ENCODE data around the gene CD300LD. TPM values are rescaled to one million over a fixed set of nuclear protein-coding genes. Genes with fewer than 3 reads are reported as not detected.
"Not testable (repeated sequence)": the region's sequence is repeated elsewhere in the genome, so short reads cannot be mapped to it uniquely, and the experiment has no call there.

CD300LD gene
- not detected in 2 replicates for total RNA-seq (2012; rRNA removed)

DNA sequence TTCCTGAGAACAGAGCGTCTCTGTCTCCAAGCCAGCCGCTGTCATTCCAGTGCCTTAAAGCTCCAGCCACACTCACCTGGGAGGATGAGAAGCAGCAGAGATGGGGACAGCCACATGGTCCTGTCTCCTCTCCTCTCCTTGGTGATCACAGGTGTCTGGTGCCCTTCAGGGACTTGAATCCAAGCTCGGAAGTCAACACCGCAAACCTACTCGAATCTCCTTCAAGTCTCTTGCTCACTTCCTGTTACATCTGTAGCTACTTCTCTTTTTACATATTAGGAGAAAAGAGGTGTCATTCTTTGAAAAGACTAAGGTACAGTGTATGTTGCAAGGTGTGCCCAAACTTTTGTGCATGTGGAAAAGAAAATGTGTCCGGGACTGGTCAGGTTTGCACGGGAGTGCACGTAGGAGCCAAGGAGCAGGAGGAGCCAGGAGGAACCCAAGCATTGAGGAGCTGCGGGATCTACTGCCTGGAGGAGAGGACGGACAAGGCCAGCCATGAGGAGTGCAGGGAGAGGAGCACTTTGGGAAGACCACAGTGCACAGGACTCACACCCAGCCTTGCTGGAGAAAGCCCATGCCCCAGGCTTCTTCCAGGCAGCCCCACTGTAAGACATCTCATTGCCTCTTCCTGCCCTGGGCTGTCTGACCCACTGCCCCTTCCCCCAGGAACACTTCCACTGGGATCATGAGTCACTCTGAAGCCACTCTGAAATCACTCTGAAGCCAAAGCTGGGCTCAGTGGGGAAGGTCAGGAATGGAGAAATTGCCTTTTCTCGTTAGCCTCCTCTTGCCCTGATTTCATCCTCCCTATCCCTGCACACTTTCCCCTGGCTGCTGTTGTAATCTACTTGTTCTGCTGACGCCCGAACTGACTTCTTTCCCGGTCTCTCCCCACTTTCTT, at the start of gene CD300LD:
CD300LD (minus strand) TSS at position 197 of the 904 bp plus-strand sequence; CDS start at position 116, 81 bp downstream.
- Histone ChIP-seq H3K4me2 (ENCODE audit: low read length) (no peak within 1 kb of the TSS), H3K36me3 (ENCODE audit: insufficient read depth, low read length) (no peaks in the 10 kb centered on the region)

DNA sequence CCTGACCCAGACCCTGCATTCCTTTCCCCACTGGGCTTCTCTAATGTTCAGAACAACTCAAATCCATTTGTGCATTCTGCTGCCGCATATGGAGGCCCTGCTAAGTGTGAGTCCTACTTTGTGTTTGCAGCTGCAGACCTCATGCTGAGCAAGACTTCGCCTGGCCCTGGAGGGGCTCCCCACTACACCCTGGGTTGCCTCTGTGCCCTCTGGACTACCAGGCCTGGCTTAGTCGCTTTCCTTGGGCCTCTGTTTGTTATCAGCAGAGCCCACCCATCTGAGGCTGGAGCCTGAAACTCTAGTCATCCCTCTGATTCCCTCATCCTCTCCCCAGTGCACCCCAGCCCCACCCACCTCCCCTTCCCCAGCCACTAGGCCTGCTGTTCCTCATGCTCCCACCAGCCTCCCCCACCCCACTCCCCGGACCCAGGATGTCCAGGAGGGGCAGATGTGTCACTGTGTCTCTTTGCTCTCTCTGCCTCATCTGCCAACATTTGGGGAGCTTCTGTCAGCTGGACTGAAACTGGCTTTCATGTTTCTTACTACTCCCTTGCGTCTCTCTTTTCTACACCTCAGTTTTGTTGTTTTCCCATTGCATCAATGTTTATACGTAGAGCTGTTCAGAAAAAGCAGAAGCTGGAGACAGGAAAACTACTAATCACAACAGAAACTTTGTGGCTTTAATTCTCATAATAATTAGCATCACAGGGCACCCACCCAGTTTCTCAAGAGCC, 49.3 kb upstream of the CD300LD start:
- H3K4me1 ChIP-seq (ENCODE audit: control insufficient read depth, insufficient read depth, low read length), result no peaks in the 10 kb centered on the region
- no peaks in the 10 kb centered on the region for H3K9me3 ChIP-seq (replicated peaks; ENCODE audit: low read length)
- no peak overlapping the region for H3K4me2 ChIP-seq (ENCODE audit: low read length)
- no peaks in the 10 kb centered on the region for H3K36me3 ChIP-seq (ENCODE audit: insufficient read depth, low read length)
- no peaks in the 10 kb centered on the region for H3K27me3 ChIP-seq (ENCODE audit: control insufficient read depth, insufficient read depth, low read length)
- H3K4me3 ChIP-seq (ENCODE audit: low read length), result no peak overlapping the region
- H3K9ac ChIP-seq (ENCODE audit: low read depth, low read length), result no peak overlapping the region

More for the DNA sequence above, at the start of gene CD300LD:
- no peaks in the 10 kb centered on the region for H3K27me3 ChIP-seq (ENCODE audit: control insufficient read depth, insufficient read depth, low read length)
- no peak within 1 kb of the TSS for H3K9ac ChIP-seq (ENCODE audit: low read depth, low read length)
- no peaks in the 10 kb centered on the region for H3K9me3 ChIP-seq (replicated peaks; ENCODE audit: low read length)
- H3K4me1 ChIP-seq (ENCODE audit: control insufficient read depth, insufficient read depth, low read length), result no peaks in the 10 kb centered on the region
- H3K4me3 ChIP-seq (ENCODE audit: low read length), result no peak within 1 kb of the TSS

DNA sequence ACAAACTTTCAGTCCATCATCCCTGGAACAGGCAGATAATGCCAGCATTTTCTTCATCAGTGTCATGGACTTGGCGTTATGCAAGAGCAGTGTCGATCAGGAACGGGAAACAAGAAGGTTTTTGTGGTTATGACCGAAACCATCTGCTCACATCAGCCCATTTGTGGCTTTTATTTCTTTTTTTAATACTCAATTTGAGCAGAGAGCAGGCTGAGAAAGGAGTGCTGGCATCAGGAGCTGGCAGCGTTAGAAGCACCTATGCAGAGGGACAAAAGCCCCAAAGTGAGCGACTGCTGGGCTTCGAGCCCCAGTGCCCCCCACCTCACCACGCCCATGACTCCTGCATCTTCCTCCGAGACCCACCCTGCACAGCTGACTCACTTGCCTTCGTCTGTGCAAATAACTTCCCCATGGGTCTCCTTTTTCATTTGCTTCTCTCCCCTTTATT, 47.6 kb upstream of the CD300LD start:
- Histone ChIP-seq H3K4me2 (ENCODE audit: low read length) (no peak overlapping the region), H3K4me1 (ENCODE audit: control insufficient read depth, insufficient read depth, low read length) (no peaks in the 10 kb centered on the region), H3K9ac (ENCODE audit: low read depth, low read length) (no peak overlapping the region), H3K9me3 (replicated peaks; ENCODE audit: low read length) (no peaks in the 10 kb centered on the region), H3K4me3 (ENCODE audit: low read length) (no peak overlapping the region), H3K27me3 (ENCODE audit: control insufficient read depth, insufficient read depth, low read length) (no peaks in the 10 kb centered on the region), H3K36me3 (ENCODE audit: insufficient read depth, low read length) (no peaks in the 10 kb centered on the region)

DNA sequence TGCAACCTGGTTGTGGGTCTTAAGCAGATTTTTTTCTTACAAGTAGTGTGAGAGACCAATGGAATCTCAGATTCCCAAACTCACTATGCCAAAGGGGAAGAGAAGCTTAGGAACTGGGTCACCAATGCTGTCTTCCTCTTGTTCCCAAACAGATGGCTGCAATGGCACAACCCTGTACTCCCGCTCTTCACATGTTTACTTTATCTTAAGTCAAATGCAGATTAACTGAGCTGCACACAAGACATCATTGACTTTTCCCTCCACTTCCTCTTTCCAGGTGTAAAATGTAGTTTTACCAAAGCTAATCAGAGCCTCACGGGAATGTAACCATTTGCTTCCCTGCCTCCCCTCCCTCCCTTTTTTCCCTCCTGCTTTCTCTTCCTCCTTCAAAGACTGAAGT, 45.8 kb upstream of the CD300LD start:
- H3K9me3 ChIP-seq (replicated peaks; ENCODE audit: low read length), result no peaks in the 10 kb centered on the region
- no peak overlapping the region for H3K4me3 ChIP-seq (ENCODE audit: low read length)
- H3K36me3 ChIP-seq (ENCODE audit: insufficient read depth, low read length), result no peaks in the 10 kb centered on the region
- no peaks in the 10 kb centered on the region for H3K27me3 ChIP-seq (ENCODE audit: control insufficient read depth, insufficient read depth, low read length)
- H3K9ac ChIP-seq (ENCODE audit: low read depth, low read length), result no peak overlapping the region
- no peaks in the 10 kb centered on the region for H3K4me1 ChIP-seq (ENCODE audit: control insufficient read depth, insufficient read depth, low read length)
- no peak overlapping the region for H3K4me2 ChIP-seq (ENCODE audit: low read length)

DNA sequence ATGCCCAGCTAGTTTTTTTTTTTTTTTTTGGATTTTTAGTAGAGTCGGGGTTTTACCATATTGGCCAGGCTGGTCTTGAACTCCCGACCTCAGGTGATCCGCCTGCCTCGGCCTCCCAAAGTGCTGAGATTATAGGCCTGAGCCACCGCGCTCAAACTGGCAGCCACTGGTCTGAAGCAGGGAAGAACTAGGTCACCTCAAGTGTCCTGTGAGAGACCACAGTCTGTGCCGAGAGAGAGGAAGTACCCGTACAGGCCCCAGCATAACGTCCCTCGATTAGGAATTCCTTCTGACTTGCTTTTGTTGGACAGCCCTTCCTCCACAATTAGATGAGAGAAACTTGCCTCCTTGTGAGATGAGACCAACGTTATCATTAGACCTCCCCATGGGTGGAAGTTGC, 45.2 kb upstream of the CD300LD start:
- no peak overlapping the region for H3K4me3 ChIP-seq (ENCODE audit: low read length)
- no peaks in the 10 kb centered on the region for H3K27me3 ChIP-seq (ENCODE audit: control insufficient read depth, insufficient read depth, low read length)
- no peak overlapping the region for H3K4me2 ChIP-seq (ENCODE audit: low read length)
- no peaks in the 10 kb centered on the region for H3K36me3 ChIP-seq (ENCODE audit: insufficient read depth, low read length)
- H3K4me1 ChIP-seq (ENCODE audit: control insufficient read depth, insufficient read depth, low read length), result no peaks in the 10 kb centered on the region
- H3K9me3 ChIP-seq (replicated peaks; ENCODE audit: low read length), result no peaks in the 10 kb centered on the region
- H3K9ac ChIP-seq (ENCODE audit: low read depth, low read length), result no peak overlapping the region

DNA sequence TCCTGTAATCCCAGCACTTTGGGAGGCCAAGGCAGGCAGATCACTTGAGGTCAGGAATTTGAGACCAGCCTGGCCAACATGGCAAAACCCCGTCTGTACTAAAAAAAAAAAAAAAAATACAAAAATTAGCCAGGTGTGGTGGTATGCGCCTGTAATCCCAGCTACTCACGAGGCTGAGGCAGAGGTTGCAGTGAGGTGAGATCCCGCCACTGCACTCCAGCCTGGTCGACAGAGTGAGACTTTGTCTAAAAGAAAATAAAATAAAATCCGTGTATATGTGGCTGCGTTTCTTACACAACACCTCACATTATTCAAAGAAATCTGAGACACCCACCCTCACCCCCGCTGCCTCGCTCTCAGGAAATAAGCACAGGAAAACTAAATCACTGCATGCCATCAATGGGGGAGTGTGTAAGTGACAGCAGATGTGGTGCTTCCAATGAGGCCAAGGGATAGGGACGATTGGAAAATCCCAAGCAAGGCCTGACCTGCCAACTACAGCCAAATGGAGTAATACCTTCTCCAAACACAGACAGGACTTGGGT, 44.5 kb upstream of the CD300LD start:
- not testable (repeated sequence) for H3K9ac ChIP-seq (ENCODE audit: low read depth, low read length); H3K27me3 ChIP-seq (ENCODE audit: control insufficient read depth, insufficient read depth, low read length); H3K4me2 ChIP-seq (ENCODE audit: low read length); H3K4me1 ChIP-seq (ENCODE audit: control insufficient read depth, insufficient read depth, low read length); H3K4me3 ChIP-seq (ENCODE audit: low read length); H3K9me3 ChIP-seq (replicated peaks; ENCODE audit: low read length); H3K36me3 ChIP-seq (ENCODE audit: insufficient read depth, low read length)

DNA sequence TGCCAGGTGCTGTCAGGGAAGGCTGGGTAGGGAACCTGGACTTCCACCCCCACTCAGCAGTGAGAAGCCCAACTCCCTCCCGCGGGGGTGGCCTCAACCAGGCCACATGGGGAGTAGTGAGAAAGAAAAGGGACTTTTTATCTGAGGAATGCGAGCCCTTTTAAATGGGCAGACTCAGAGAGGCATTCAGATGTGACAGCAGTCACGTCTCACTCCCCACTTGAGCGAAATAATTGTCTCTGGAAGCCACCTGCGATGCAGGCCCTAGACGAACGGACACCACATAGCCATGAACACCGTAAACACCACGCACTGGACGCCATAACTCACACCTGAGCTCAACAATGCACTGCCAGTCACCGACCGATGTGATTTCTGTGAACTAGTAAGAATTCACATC, 43.3 kb upstream of the CD300LD start:
- Histone ChIP-seq H3K4me2 (ENCODE audit: low read length) (no peak overlapping the region), H3K9me3 (replicated peaks; ENCODE audit: low read length) (no peaks in the 10 kb centered on the region), H3K4me3 (ENCODE audit: low read length) (no peak overlapping the region), H3K36me3 (ENCODE audit: insufficient read depth, low read length) (no peaks in the 10 kb centered on the region), H3K27me3 (ENCODE audit: control insufficient read depth, insufficient read depth, low read length) (no peaks in the 10 kb centered on the region), H3K4me1 (ENCODE audit: control insufficient read depth, insufficient read depth, low read length) (no peaks in the 10 kb centered on the region), H3K9ac (ENCODE audit: low read depth, low read length) (no peak overlapping the region)

DNA sequence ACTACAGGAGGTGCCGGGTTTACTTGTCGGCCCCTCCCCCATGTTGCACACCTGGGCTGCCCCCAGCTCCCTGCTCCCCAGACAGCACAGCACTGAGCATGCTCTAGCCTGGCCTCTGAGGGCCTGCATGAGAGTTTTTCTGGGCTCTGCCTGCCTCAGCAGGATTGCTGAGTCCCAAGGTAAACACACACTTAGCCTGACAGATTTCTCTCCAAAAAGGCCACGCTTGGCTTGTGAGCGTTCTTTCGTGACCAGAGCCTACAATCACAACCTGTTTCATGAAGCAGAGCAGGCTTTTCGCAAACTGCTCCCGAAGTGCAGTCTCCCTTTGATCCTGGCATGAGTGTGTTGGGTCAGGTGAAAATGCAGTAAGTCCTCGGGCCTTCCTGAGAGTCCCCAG, 41.2 kb upstream of the CD300LD start:
- Histone ChIP-seq H3K27me3 (ENCODE audit: control insufficient read depth, insufficient read depth, low read length) (no peaks in the 10 kb centered on the region), H3K4me2 (ENCODE audit: low read length) (no peak overlapping the region), H3K4me1 (ENCODE audit: control insufficient read depth, insufficient read depth, low read length) (no peaks in the 10 kb centered on the region), H3K4me3 (ENCODE audit: low read length) (no peak overlapping the region), H3K9ac (ENCODE audit: low read depth, low read length) (no peak overlapping the region), H3K9me3 (replicated peaks; ENCODE audit: low read length) (no peaks in the 10 kb centered on the region), H3K36me3 (ENCODE audit: insufficient read depth, low read length) (no peaks in the 10 kb centered on the region)

DNA sequence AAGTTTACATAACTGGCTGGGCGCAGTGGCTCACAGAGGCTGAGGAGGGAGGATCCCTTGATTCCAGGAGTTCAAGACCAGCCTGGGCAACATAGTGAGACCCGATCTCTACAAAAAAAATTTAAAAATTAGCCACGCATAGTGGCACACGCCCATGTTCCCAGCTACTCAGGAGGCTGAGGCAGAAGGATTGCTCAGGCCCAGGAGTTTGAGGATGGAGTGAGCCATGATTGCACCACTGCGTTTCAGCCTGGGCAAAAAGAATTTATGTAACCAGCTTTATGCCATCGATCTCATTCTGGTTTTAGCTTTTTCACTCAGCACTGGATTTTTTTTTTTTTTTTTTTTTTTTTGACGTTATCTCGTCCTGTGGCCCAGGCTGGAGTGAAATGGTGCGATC, 40.5 kb upstream of the CD300LD start:
- H3K4me3 ChIP-seq (ENCODE audit: low read length), result no peak overlapping the region
- H3K36me3 ChIP-seq (ENCODE audit: insufficient read depth, low read length), result no peaks in the 10 kb centered on the region
- no peaks in the 10 kb centered on the region for H3K9me3 ChIP-seq (replicated peaks; ENCODE audit: low read length)
- no peaks in the 10 kb centered on the region for H3K4me1 ChIP-seq (ENCODE audit: control insufficient read depth, insufficient read depth, low read length)
- no peaks in the 10 kb centered on the region for H3K27me3 ChIP-seq (ENCODE audit: control insufficient read depth, insufficient read depth, low read length)
- no peak overlapping the region for H3K4me2 ChIP-seq (ENCODE audit: low read length)
- no peak overlapping the region for H3K9ac ChIP-seq (ENCODE audit: low read depth, low read length)

DNA sequence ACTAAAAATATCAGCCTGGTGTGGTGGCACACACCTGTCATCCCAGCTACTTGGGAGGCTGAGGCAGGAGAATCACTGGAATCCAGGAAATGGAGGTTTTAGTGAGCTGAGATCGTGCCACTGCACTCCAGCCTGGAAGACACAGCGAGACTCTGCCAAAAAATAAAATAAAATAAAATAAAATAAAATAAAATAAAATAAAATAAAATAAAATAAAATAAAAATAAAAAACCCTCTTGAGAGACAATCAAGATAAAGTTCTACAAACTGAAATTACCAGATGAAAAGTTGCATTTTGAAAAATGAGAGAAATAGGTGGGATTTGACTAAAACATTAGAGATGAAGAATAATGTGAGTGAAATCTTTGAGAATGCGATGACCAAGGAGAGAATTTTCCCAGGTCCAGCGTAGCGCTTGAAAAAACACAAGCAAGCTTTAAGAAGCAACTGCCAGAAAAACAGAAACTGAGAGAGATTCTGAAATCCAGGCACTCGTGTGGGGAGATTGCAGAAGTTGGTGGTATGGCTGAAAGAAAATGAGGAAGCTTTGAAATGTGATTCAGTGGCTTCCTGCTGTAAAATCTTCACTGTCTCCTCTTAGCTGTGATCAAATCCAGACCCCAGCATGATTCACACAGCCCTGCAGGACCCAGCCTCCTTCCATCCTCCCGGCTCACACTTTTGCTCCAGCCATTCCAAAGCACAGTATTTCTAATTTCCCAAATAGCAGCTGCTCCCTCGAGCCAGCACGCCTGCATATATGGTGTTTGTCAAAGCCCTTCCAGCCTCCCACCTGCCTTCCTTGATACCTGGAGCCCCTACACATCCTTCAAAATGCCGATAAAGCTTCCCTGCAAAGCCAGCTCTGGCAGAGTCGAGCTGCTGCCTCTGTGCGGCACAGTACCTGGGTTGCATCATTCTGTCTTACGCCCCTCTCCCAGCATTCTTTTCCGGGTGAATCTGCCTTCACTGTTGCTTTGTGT, 39.7 kb upstream of the CD300LD start:
- Histone ChIP-seq H3K9ac (ENCODE audit: low read depth, low read length) (no peak overlapping the region), H3K4me3 (ENCODE audit: low read length) (no peak overlapping the region), H3K9me3 (replicated peaks; ENCODE audit: low read length) (no peaks in the 10 kb centered on the region), H3K4me1 (ENCODE audit: control insufficient read depth, insufficient read depth, low read length) (no peaks in the 10 kb centered on the region), H3K4me2 (ENCODE audit: low read length) (no peak overlapping the region), H3K36me3 (ENCODE audit: insufficient read depth, low read length) (no peaks in the 10 kb centered on the region), H3K27me3 (ENCODE audit: control insufficient read depth, insufficient read depth, low read length) (no peaks in the 10 kb centered on the region)

DNA sequence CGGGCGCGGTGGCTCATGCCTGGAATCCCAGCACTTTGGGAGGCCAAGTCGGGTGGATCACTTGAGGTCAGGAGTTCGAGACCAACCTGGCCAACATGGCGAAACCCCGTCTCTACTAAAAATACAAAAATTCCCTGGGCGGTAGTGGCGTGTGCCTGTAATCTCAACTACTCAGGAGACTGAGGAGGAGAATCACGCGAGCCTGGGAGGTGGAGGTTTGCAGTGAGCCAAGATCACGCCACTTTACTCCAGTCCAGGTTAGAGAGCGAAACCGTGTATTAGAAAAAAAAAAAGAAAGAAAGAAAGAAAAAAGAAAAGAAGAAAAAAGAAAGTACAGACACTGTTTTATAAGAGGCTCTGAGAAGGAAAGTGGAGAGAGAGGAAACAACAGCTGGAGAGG, 38.2 kb upstream of the CD300LD start:
- not testable (repeated sequence) for H3K4me1 ChIP-seq (ENCODE audit: control insufficient read depth, insufficient read depth, low read length); H3K27me3 ChIP-seq (ENCODE audit: control insufficient read depth, insufficient read depth, low read length)

More for the DNA sequence above, 38.2 kb upstream of the CD300LD start:
- H3K4me2 ChIP-seq (ENCODE audit: low read length); H3K9ac ChIP-seq (ENCODE audit: low read depth, low read length); H3K36me3 ChIP-seq (ENCODE audit: insufficient read depth, low read length); H3K9me3 ChIP-seq (replicated peaks; ENCODE audit: low read length); H3K4me3 ChIP-seq (ENCODE audit: low read length): not testable (repeated sequence)

All from skeletal muscle satellite cell (primary cell).